Mesenchymal stem cell (in vitro differentiated cells and primary cell): ENCODE data around the gene PRKCD.

ENCODE experiments used
- DNase-seq: peaks from one replicate; pipeline ENCODE4 v3.0.0-alpha.2; 2013
- H2AFZ ChIP-seq: one replicate; pipeline ENCODE4 v1.6.1; 2013; ENCODE audit warnings: low read depth, mild to moderate bottlenecking, control low read depth, inconsistent platforms, low read length, moderate library complexity
- H2AK5ac ChIP-seq: 2 replicates; pipeline ENCODE4 v1.6.1; 2013; ENCODE audit warnings: low read length, moderate library complexity, mild to moderate bottlenecking, inconsistent platforms; ENCODE audit not compliant: severe bottlenecking
- H2BK120ac ChIP-seq: one replicate; pipeline ENCODE4 v1.6.1; 2013; ENCODE audit warnings: low read depth, mild to moderate bottlenecking, inconsistent platforms, low read length, moderate library complexity
- H2BK12ac ChIP-seq, 2 experiments: one replicate each; pipeline ENCODE4 v1.6.1; 2013; ENCODE audit warnings: inconsistent platforms in 2 of 2, low read length in 2 of 2, mild to moderate bottlenecking in 2 of 2, moderate library complexity in 2 of 2, control low read depth in 1 of 2
- H2BK15ac ChIP-seq: one replicate; pipeline ENCODE4 v1.6.1; 2013; ENCODE audit warnings: mild to moderate bottlenecking, low read depth, inconsistent platforms; ENCODE audit not compliant: poor library complexity, severe bottlenecking
- H2BK5ac ChIP-seq: 2 replicates; pipeline ENCODE4 v1.6.1; 2013; ENCODE audit warnings: low read depth, mild to moderate bottlenecking, low read length, control low read depth, inconsistent platforms; ENCODE audit not compliant: poor library complexity, severe bottlenecking
- H3K14ac ChIP-seq, 2 experiments: one replicate each; pipeline ENCODE4 v1.6.1; 2013; ENCODE audit warnings: inconsistent platforms in 2 of 2, low read length in 2 of 2, control low read depth in 1 of 2, mild to moderate bottlenecking in 1 of 2, moderate library complexity in 1 of 2
- H3K18ac ChIP-seq, 2 experiments: one replicate each; pipeline ENCODE4 v1.6.1; 2013; ENCODE audit warnings: inconsistent platforms in 2 of 2, low read length in 2 of 2, control low read depth in 1 of 2, low read depth in 1 of 2, mild to moderate bottlenecking in 1 of 2
- H3K23ac ChIP-seq, 2 experiments: one replicate each; pipeline ENCODE4 v1.6.1; 2013; ENCODE audit warnings: inconsistent platforms in 2 of 2, low read length in 2 of 2, mild to moderate bottlenecking in 2 of 2, moderate library complexity in 2 of 2, control low read depth in 1 of 2
- H3K27ac ChIP-seq: 2 replicates; pipeline ENCODE4 v1.5.1; 2013; ENCODE audit warnings: mild to moderate bottlenecking, moderate library complexity, low read length, control low read depth, inconsistent platforms; ENCODE audit not compliant: poor library complexity, severe bottlenecking
- H3K27me3 ChIP-seq, 2 experiments: 2 replicates each; pipeline versions ENCODE4 v1.6.1 to v1.7.0; 2013; ENCODE audit warnings: low read length in 2 of 2, mild to moderate bottlenecking in 2 of 2, moderate library complexity in 2 of 2, control low read depth in 1 of 2, inconsistent platforms in 1 of 2; ENCODE audit not compliant: control insufficient read depth in 1 of 2, insufficient read depth in 1 of 2
- H3K36me3 ChIP-seq, 2 experiments: 2 replicates each; pipeline versions ENCODE4 v1.6.1 to v1.7.0; 2013; ENCODE audit warnings: low read length in 2 of 2, control low read depth in 1 of 2, inconsistent platforms in 1 of 2, low read depth in 1 of 2, mild to moderate bottlenecking in 1 of 2; ENCODE audit not compliant: insufficient read depth in 2 of 2, control insufficient read depth in 1 of 2
- H3K4ac ChIP-seq, 2 experiments: one replicate each; pipeline ENCODE4 v1.6.1; 2013; ENCODE audit warnings: inconsistent platforms in 2 of 2, low read length in 2 of 2, mild to moderate bottlenecking in 2 of 2, moderate library complexity in 2 of 2, control low read depth in 1 of 2, low read depth in 1 of 2
- H3K4me1 ChIP-seq: 2 replicates; pipeline ENCODE4 v1.6.1; 2013; ENCODE audit warnings: low read depth, low read length, control low read depth; ENCODE audit not compliant: control insufficient read depth, insufficient read depth
- H3K4me2 ChIP-seq: 2 replicates; pipeline ENCODE4 v1.6.1; 2013; ENCODE audit warnings: low read length, mild to moderate bottlenecking, inconsistent platforms; ENCODE audit not compliant: poor library complexity, severe bottlenecking
- H3K4me3 ChIP-seq, 2 experiments: 2 replicates each; pipeline versions ENCODE4 v1.5.1 to v1.7.0; 2013; ENCODE audit warnings: low read length in 2 of 2, mild to moderate bottlenecking in 2 of 2, control low read depth in 1 of 2, low read depth in 1 of 2; ENCODE audit not compliant: insufficient read depth in 1 of 2
- H3K79me1 ChIP-seq: replicated peaks from 2 replicates; pipeline ENCODE4 v1.6.1; 2013; ENCODE audit warnings: mild to moderate bottlenecking, control low read depth, low read length, inconsistent platforms; ENCODE audit not compliant: poor library complexity, severe bottlenecking
- H3K9ac ChIP-seq: 2 replicates; pipeline ENCODE4 v1.7.0; 2013; ENCODE audit warnings: mild to moderate bottlenecking, low read length, moderate library complexity
- H3K9me3 ChIP-seq: 2 replicates; pipeline ENCODE4 v1.7.0; 2013; ENCODE audit warnings: mild to moderate bottlenecking, low read length; ENCODE audit not compliant: control insufficient read depth
- H4K8ac ChIP-seq: one replicate; pipeline ENCODE4 v1.6.1; 2013; ENCODE audit warnings: inconsistent platforms, mild to moderate bottlenecking, low read length, moderate library complexity
- H4K91ac ChIP-seq: one replicate; pipeline ENCODE4 v1.6.1; 2013; ENCODE audit warnings: mild to moderate bottlenecking, low read length, inconsistent platforms
- WGBS: methylation state at CpG from one replicate; pipeline ENCODE4 v1.1.7; 2013; ENCODE audit warnings: mixed read lengths; 5-methylcytosine and 5-hydroxymethylcytosine counted together

PRKCD gene

GRCh38 chr3:53240989-53241972 is 80.3 kb downstream of the PRKCD start:
- Histone ChIP-seq H2BK120ac (no peak overlapping the region), H3K14ac (no peak overlapping the region), H3K4ac (no peak overlapping the region), H3K4me2 (no peak overlapping the region), H2AK5ac (peak overlapping the region; percentile 45), H3K79me1 (no peaks in the 10 kb centered on the region), H3K18ac (no peak overlapping the region), H2AFZ (no peak overlapping the region), H3K9ac (peak overlapping the region; percentile 58), H2BK5ac (no peak overlapping the region), H3K4me1 (peaks cover 63% of the 10 kb centered on the region), H2BK15ac (no peak overlapping the region), H2BK12ac (no peak overlapping the region), H3K27ac (peak overlapping the region; percentile 79), H3K36me3 (peaks cover 69 to 72% of the 10 kb centered on the region in 2 experiments), H3K23ac (no peak overlapping the region), H4K8ac (peak overlapping the region; percentile 19), H3K4me3 (no peak overlapping the region), H3K9me3 (no peaks in the 10 kb centered on the region), H4K91ac (no peak overlapping the region), H3K27me3 (no peaks in the 10 kb centered on the region)
- no peak for DNase-seq
- WGBS, result 97% methylated on average over 28 of the region's 28 CpGs

GRCh38 chr3:53242155-53242554 is 81.1 kb downstream of the PRKCD start:
- DNase-seq, result no peak
- Histone ChIP-seq H3K14ac (peak overlapping the region in 1 of 2 experiments; percentile 82), H3K4me3 (no peak overlapping the region), H3K4me1 (peaks cover 57% of the 10 kb centered on the region), H3K18ac (peak overlapping the region in 1 of 2 experiments; percentile 2), H2AFZ (no peak overlapping the region), H3K4me2 (no peak overlapping the region), H3K36me3 (peaks cover 64 to 65% of the 10 kb centered on the region in 2 experiments), H2BK12ac (peak overlapping the region in 1 of 2 experiments; percentile 56), H2BK5ac (peak overlapping the region; percentile 2), H3K9ac (peak overlapping the region; percentile 58), H2AK5ac (peak overlapping the region; percentile 91), H2BK120ac (no peak overlapping the region), H3K79me1 (no peaks in the 10 kb centered on the region), H4K91ac (peak overlapping the region; percentile 14), H3K23ac (peak overlapping the region in 1 of 2 experiments; percentile 46), H2BK15ac (no peak overlapping the region), H3K9me3 (no peaks in the 10 kb centered on the region), H3K27me3 (no peaks in the 10 kb centered on the region), H3K4ac (no peak overlapping the region), H3K27ac (peak overlapping the region; percentile 79), H4K8ac (no peak overlapping the region)
- 93% methylated on average over 7 of the region's 7 CpGs for WGBS
